Hepatocyte (in vitro differentiated cells): Measurements from ENCODE around the gene VPS33B.

ENCODE experiments used
- EZH2 ChIP-seq: fragments of 200-600 bp; sonication (generic); IDR thresholded peaks from 2 replicates; pipeline ENCODE4 v1.6.1; 2016; ENCODE audit warnings: antibody characterized with exemption, mild to moderate bottlenecking, borderline replicate concordance
- TF ChIP-seq, protein P1 (sequence below): fragments of 200-600 bp; sonication (generic); IDR thresholded peaks from 2 replicates; pipeline ENCODE4 v1.5.1; 2016; ENCODE audit warnings: antibody characterized with exemption, mild to moderate bottlenecking; ENCODE audit not compliant: poor library complexity

DNA sequence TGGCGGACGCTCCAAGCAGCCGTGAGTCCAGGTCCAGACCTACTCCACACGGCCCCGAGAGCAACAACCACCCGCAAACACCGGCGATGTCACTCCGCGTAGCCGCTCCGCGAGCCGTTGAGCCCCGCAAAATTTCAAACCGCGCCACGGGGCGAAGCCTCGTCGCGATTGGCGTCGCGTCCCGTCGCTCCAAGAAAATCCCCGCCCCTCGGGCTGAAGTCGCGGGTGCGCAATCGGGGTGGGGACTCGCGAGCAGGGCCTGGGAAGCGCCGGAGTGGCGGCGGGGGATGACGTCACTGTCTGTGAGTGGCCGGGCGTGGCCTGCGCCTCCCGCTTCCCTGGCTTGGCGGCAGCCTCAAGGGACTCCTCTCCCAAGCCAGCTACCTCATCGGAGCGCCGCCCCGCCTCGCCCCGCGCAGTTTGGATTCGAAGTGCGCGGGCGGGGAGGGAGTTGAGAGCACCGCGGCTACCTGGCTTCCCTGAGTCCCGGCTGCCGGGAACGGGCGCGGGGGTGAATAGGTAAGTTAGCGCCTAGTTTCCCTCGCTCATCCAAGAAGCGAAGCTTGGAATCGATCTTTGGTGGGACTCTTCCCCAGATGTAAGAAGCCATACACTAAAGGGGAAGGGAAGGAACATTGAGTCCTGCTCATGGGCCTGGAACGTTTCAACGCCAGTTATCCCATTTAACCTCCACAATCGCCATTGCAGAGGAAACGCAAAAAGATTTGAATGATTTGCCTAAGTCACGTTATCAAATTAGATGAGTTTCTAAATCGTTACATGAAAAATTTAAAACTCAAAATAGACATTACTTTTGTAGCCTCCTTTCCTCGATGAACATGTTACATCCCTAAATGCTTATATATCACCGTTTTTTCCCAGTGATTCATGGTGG, 27.7 kb downstream of the VPS33B start, which contains the start of gene PRC1:
- no peak for TF ChIP-seq EZH2
- TF ChIP-seq, protein P1, sequence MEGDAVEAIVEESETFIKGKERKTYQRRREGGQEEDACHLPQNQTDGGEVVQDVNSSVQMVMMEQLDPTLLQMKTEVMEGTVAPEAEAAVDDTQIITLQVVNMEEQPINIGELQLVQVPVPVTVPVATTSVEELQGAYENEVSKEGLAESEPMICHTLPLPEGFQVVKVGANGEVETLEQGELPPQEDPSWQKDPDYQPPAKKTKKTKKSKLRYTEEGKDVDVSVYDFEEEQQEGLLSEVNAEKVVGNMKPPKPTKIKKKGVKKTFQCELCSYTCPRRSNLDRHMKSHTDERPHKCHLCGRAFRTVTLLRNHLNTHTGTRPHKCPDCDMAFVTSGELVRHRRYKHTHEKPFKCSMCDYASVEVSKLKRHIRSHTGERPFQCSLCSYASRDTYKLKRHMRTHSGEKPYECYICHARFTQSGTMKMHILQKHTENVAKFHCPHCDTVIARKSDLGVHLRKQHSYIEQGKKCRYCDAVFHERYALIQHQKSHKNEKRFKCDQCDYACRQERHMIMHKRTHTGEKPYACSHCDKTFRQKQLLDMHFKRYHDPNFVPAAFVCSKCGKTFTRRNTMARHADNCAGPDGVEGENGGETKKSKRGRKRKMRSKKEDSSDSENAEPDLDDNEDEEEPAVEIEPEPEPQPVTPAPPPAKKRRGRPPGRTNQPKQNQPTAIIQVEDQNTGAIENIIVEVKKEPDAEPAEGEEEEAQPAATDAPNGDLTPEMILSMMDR, result no peak
